ENCODE data around the gene FRMD5.

GRCh38 chr15:44087578-44088465 is 107.2 kb downstream of the FRMD5 start:
- TF ChIP-seq CTCF (IDR thresholded peaks at IDR 0.05; ENCODE audit: low read length) (no peak), EZH2phosphoT487 (IDR thresholded peaks at IDR 0.05; ENCODE audit: low read length) (no peak)

All from MM.1S (cell line).